Mucosa of rectum (tissue), 2 donors: Measurements from ENCODE around the gene LDAH.
A peak's percentile ranks its signal among the peaks of the same experiment; 100 is the strongest.

Experiments
- H3K27ac ChIP-seq, 2 donors: one replicate each; pipeline ENCODE4 v1.7.0; 2013; ENCODE audit warnings: inconsistent platforms in 2 of 2, low read depth in 2 of 2, low read length in 2 of 2
- H3K27me3 ChIP-seq, 2 donors: one replicate each; pipeline ENCODE4 v1.7.0; 2013; ENCODE audit warnings: low read length in 2 of 2; ENCODE audit not compliant: control insufficient read depth in 2 of 2, insufficient read depth in 2 of 2
- H3K36me3 ChIP-seq, 2 donors: one replicate each; pipeline ENCODE4 v1.7.0; 2013; ENCODE audit warnings: low read length in 2 of 2; ENCODE audit not compliant: control insufficient read depth in 2 of 2, insufficient read depth in 2 of 2
- H3K4me1 ChIP-seq, 2 donors: one replicate each; pipeline ENCODE4 v1.7.0; 2013; ENCODE audit warnings: low read length in 2 of 2, mild to moderate bottlenecking in 1 of 2; ENCODE audit not compliant: control insufficient read depth in 2 of 2, insufficient read depth in 2 of 2
- H3K4me3 ChIP-seq, 2 donors: one replicate each; pipeline ENCODE4 v1.7.0; 2013; ENCODE audit warnings: low read length in 2 of 2
- H3K9ac ChIP-seq, 2 donors: one replicate each; pipeline ENCODE4 v1.7.0; 2013; ENCODE audit warnings: low read length in 2 of 2, low read depth in 1 of 2, mild to moderate bottlenecking in 1 of 2
- H3K9me3 ChIP-seq, 2 donors: one replicate each; pipeline ENCODE4 v1.7.0; 2013; ENCODE audit warnings: low read length in 2 of 2; ENCODE audit not compliant: control insufficient read depth in 2 of 2
- donor health status: healthy.
- donor health status: Normal muscosa, but diverticular disease.

LDAH gene

GRCh38 chr2:20656561-20656960 is 166.3 kb downstream of the LDAH start:
- Histone ChIP-seq H3K9me3 (no peaks in the 10 kb centered on the region), H3K4me1 (peaks cover 2% of the 10 kb centered on the region in 2 donors), H3K27ac (no peak overlapping the region), H3K27me3 (peaks cover under 1 to 5% of the 10 kb centered on the region in 2 donors), H3K9ac (no peak overlapping the region), H3K4me3 (no peak overlapping the region), H3K36me3 (no peaks in the 10 kb centered on the region)

DNA sequence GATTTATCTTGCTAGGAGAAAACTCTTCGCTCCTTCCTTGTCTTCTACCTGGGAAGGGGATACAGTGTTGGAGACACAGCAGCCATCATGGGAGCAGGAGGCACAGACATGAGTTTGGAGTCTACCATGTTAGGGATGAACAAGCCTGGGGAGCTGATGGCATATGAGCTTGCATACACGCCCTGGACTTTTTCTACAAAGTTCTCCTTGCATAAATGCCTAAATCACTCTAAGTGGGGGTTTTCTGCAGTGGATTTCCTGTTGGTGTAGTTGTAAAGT is 168.4 kb downstream of the LDAH start:
- H3K36me3 ChIP-seq: no peaks in the 10 kb centered on the region
- H3K4me3 ChIP-seq: no peak overlapping the region
- no peak overlapping the region for H3K9ac ChIP-seq
- H3K27ac ChIP-seq: no peak overlapping the region
- peaks cover 16 to 18% of the 10 kb centered on the region in 2 donors for H3K4me1 ChIP-seq
- H3K9me3 ChIP-seq: no peaks in the 10 kb centered on the region
- H3K27me3 ChIP-seq: no peaks in the 10 kb centered on the region

- Histone ChIP-seq H3K4me1 (peaks cover 19% of the 10 kb centered on the region in 2 donors), H3K4me3 (no peak overlapping the region), H3K36me3 (no peaks in the 10 kb centered on the region), H3K9ac (no peak overlapping the region), H3K9me3 (no peaks in the 10 kb centered on the region), H3K27me3 (no peaks in the 10 kb centered on the region), H3K27ac (no peak overlapping the region)
These were observed 169.0 kb downstream of the LDAH start for GRCh38 chr2:20653695-20654534.

- Histone ChIP-seq H3K4me3 (no peak overlapping the region), H3K27ac (no peak overlapping the region), H3K27me3 (no peaks in the 10 kb centered on the region), H3K9me3 (no peaks in the 10 kb centered on the region), H3K36me3 (no peaks in the 10 kb centered on the region), H3K4me1 (peaks cover 24 to 25% of the 10 kb centered on the region in 2 donors), H3K9ac (no peak overlapping the region)
These were observed 170.0 kb downstream of the LDAH start for GRCh38 chr2:20652673-20653575.

- H3K9ac ChIP-seq: no peak overlapping the region
- no peaks in the 10 kb centered on the region for H3K36me3 ChIP-seq
- peaks cover 25 to 27% of the 10 kb centered on the region in 2 donors for H3K4me1 ChIP-seq
- no peak overlapping the region for H3K4me3 ChIP-seq
- no peak overlapping the region for H3K27ac ChIP-seq
- no peaks in the 10 kb centered on the region for H3K9me3 ChIP-seq
- no peaks in the 10 kb centered on the region for H3K27me3 ChIP-seq
These were observed 170.8 kb downstream of the LDAH start for GRCh38 chr2:20652141-20652540.

DNA sequence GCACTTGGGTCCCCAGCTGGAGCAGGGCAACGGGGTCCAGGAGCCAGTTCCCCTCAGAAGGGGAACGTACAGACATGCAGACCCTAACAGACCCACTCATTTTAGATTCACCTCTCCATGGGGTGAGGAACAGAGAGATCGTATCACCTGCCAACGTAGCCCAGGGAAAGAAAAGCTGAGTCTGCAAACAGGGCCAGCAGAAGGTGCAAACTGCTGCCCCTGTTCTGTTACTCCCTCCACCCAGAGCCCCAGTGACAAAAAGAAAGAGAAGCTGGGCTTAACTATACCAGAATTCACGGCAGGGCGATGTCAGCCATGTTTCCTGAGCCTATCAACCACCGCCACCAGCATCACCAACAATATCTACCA is 171.2 kb downstream of the LDAH start:
- H3K9me3 ChIP-seq: no peaks in the 10 kb centered on the region
- peaks cover 0 to under 1% of the 10 kb centered on the region in 2 donors for H3K36me3 ChIP-seq
- H3K4me1 ChIP-seq: peaks cover 25 to 28% of the 10 kb centered on the region in 2 donors
- peak overlapping the region; percentile 83 to 98 for H3K4me3 ChIP-seq
- H3K27me3 ChIP-seq: no peaks in the 10 kb centered on the region
- peak overlapping the region; percentile 94 to 98 for H3K9ac ChIP-seq
- H3K27ac ChIP-seq: peak overlapping the region; percentile 79 to 87

- H3K36me3 ChIP-seq: peaks cover 0 to 4% of the 10 kb centered on the region in 2 donors
- no peaks in the 10 kb centered on the region for H3K27me3 ChIP-seq
- H3K4me1 ChIP-seq: peaks cover 25 to 28% of the 10 kb centered on the region in 2 donors
- peak within 1 kb of the TSS; percentile 80 to 87 for H3K27ac ChIP-seq
- no peaks in the 10 kb centered on the region for H3K9me3 ChIP-seq
- H3K4me3 ChIP-seq: peak within 1 kb of the TSS; percentile 93 to 98
- H3K9ac ChIP-seq: peak within 1 kb of the TSS; percentile 96 to 98
These were observed 171.8 kb downstream of the LDAH start, which contains the start of gene HS1BP3 for GRCh38 chr2:20650877-20651730. Gene HS1BP3 (minus strand): TSS chr2:20651098. CDS start chr2:20651063, 35 bp downstream.

- Histone ChIP-seq H3K27me3 (no peaks in the 10 kb centered on the region), H3K27ac (peak overlapping the region; percentile 80 to 87), H3K36me3 (peaks cover 2 to 4% of the 10 kb centered on the region in 2 donors), H3K4me1 (peaks cover 25 to 28% of the 10 kb centered on the region in 2 donors), H3K9ac (peak overlapping the region; percentile 96 to 98), H3K9me3 (no peaks in the 10 kb centered on the region), H3K4me3 (peak overlapping the region; percentile 93 to 98)
These were observed 172.5 kb downstream of the LDAH start for GRCh38 chr2:20650393-20650876.

DNA sequence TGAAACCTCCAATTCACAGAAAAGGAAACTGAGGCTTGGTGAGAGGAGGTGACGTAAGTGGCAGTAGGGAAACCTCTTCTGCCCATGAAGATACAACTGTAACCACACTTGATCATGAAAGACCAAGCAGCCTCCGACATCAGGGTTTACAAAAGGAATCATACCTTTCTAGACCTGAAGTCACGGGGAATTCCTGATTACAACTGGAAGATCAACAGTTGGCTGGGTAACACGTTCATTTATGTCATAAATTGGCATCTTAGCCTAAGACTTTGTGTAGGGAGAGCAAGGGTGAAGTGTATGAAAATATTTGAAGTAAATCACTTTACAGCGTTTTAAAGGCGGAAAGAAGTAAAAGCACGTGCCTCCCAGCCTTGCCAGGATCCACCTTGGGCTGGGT is 172.9 kb downstream of the LDAH start:
- Histone ChIP-seq H3K4me1 (peaks cover 25 to 28% of the 10 kb centered on the region in 2 donors), H3K4me3 (peak overlapping the region; percentile 93 to 98), H3K9ac (peak overlapping the region; percentile 96 to 98), H3K27me3 (no peaks in the 10 kb centered on the region), H3K36me3 (peaks cover 4 to 6% of the 10 kb centered on the region in 2 donors), H3K27ac (no peak overlapping the region), H3K9me3 (no peaks in the 10 kb centered on the region)
